GM12873 (cell line): ENCODE results near the gene RBM20.

Source experiments
- CTCF ChIP-seq: IDR thresholded peaks from 2 replicates; pipeline ENCODE4 v1.5.1; 2012; ENCODE audit warnings: low read depth, mild to moderate bottlenecking, moderate library complexity, low read length, control low read depth; ENCODE audit not compliant: insufficient read depth; ENCODE audit errors: missing control alignments

RBM20 gene

DNA sequence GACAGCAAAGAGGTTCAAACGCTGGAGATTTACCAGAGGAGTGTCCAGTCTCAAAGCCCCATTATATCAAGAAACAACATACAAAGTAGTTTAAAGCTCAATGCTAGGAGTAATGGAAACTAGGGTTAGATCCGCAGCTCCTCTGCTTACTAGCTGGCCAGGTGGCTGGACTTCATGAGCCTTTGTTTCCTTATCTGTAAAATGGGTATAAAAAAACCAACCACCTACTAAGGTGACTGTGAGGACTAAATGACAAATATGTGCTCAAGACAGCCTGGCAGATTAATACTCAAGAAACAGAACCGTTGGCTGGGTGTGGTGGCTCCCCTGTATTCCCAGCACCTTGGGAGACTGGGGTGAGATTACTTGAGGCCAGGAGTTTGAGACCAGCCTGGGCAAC is 5.8 kb upstream of the RBM20 start:
- no peak for TF ChIP-seq CTCF

- TF ChIP-seq CTCF: no peak
Observed at GRCh38 chr10:110641256-110641655, 2.9 kb upstream of the RBM20 start.

DNA sequence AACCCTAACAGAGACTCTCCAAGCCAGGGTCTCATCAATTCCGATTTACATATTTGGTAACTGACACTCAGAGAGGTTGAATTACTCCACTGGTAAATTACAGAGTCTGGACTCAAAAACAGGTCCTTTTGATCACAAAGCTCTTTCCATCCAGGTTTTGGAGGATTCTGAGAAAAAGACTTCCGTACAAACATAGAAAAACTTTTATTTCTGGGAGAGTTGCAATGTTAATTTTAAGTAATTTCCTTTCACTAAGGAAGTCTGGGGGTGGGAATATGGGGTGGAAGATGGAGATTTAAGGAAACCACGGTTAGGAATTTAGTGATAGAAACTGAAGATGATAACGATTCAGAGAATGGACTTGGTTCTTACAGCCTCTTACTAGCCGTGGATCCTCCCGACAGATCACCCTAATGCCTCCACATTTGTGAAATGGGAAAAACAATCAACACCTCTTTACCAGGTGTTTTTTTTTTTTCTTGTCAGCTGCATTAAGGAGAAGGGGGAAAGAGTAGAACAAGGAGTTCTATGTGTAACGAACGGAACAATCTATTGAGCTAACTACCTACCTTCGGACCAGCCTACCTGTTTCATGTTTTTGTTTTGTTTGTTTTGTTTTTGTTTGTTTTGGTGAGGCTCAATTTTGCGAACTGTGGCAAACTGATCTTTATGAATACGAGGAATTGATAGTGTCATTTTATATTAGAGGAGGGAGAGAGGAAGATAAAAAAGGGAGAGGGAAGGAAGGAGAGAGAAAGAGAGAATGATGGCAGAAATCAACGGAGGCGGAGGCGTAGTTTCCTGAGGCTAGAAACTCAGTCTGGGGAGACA is 1.7 kb upstream of the RBM20 start:
- no peak for TF ChIP-seq CTCF

DNA sequence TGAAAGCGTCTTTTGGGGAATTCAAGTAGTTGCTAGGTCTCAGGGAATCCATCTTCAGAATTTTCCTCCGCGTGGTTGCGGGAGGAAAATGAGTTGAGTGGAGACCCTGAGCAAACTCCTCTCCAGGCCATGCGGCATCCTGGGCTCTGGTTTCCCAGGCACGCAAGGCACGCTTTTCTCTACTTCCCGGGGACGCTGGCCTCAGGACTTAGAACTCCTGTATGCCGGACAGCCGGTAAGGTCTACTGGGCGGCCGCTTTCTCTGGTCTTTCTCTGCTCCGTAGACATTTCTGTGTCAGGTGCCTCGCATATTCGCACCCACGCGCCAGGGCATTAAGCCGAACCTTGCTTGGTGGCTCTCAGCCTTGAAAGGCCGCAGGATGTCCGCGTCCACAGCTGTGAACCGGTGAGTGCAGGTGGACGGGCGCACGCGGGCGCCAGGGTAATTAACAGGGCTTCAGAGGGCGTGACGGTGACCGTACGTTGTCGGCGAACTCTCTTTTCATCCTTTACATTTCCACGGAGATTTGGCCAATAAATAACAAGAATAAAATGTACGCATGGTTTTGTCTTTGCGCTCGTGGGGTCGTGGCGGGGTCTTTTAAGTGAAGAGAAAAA is 992 bp upstream of the RBM20 start:
- no peak for TF ChIP-seq CTCF

GRCh38 chr10:110644598-110645462 is 694 bp downstream of the RBM20 start:
- no peak for TF ChIP-seq CTCF

- no peak for TF ChIP-seq CTCF
Observed at GRCh38 chr10:110646417-110647135, 2.4 kb downstream of the RBM20 start.
